WERI-Rb-1 (cell line): Measurements from ENCODE around the gene PAPOLB.
A peak's percentile ranks its signal among the peaks of the same experiment; 100 is the strongest.

ENCODE experiments used
- DNase-seq: peaks from one replicate; pipeline ENCODE4 v3.0.0-alpha.2; 2020
- H3K27ac ChIP-seq: fragments of 250-450 bp; sonication (Bioruptor Pico); 2 replicates; pipeline ENCODE4 v1.5.1; 2020; ENCODE audit warnings: mild to moderate bottlenecking, moderate library complexity
- H3K27me3 ChIP-seq: fragments of 250-450 bp; sonication (Bioruptor Pico); 2 replicates; pipeline ENCODE4 v1.5.1; 2021; ENCODE audit warnings: mild to moderate bottlenecking, low read depth, moderate library complexity; ENCODE audit not compliant: insufficient read depth, severe bottlenecking
- H3K36me3 ChIP-seq: fragments of 250-450 bp; sonication (Bioruptor Pico); 2 replicates; pipeline ENCODE4 v1.5.1; 2020; ENCODE audit warnings: mild to moderate bottlenecking, moderate library complexity
- H3K4me3 ChIP-seq: 2 replicates; pipeline ENCODE4 v1.5.1; 2011; ENCODE audit warnings: low read depth, mild to moderate bottlenecking, control low read depth, low read length
- H3K9me3 ChIP-seq: fragments of 250-450 bp; sonication (Bioruptor Pico); 2 replicates; pipeline ENCODE4 v1.5.1; 2021; ENCODE audit warnings: mild to moderate bottlenecking, moderate library complexity; ENCODE audit not compliant: severe bottlenecking
- TF ChIP-seq, protein P1 (sequence below): IDR thresholded peaks from 2 replicates; pipeline ENCODE4 v1.5.1; 2011; ENCODE audit warnings: low read depth, mild to moderate bottlenecking, control low read depth, inconsistent platforms, low read length

Gene PAPOLB

DNA sequence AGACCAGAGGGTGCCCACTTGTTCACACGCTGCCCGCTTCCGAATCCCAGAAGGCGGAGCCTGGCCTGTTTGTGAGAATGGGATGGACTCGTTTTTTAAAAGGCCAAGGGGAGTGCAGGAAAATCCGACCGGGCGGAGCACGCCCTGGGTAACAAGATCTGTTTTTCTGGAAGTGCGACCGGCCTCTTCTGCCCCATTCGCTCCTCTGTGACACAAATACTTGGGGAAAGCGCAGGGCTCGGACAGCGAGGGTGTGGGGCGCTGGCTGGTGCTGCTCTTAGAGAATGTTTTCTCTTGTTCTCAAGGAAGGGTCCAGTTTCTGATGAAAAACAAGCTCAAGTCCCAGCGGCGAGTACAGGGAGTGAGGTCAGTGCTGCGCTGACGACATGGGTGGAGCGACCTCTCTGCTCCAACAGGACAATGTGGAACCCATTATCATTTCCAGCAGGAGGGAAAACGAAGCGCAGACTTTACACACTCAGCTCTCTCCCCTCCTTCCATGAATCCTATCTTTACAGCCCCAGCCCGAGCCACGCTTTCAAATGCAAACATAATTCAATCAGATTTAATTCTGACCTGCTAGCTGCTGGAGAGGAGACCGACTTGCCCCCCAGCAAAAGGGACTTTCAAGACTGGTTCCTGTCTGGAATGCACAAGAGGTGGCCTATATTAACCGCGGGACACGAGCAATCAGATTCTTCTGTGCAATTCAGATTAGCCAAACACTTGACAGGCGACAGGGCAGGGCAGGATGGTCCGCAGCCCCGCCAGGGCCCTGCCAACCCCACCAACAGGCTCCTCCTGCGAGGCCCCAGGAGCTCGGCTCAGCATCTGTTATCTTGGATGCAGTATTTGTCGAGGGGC lies 20.6 kb upstream of the PAPOLB start:
- peak; percentile 28 for DNase-seq
- no peaks in the 10 kb centered on the region for H3K9me3 ChIP-seq
- H3K36me3 ChIP-seq, result peaks cover 16% of the 10 kb centered on the region
- H3K4me3 ChIP-seq, result peak overlapping the region; percentile 54
- no peaks in the 10 kb centered on the region for H3K27me3 ChIP-seq
- TF ChIP-seq, protein P1, sequence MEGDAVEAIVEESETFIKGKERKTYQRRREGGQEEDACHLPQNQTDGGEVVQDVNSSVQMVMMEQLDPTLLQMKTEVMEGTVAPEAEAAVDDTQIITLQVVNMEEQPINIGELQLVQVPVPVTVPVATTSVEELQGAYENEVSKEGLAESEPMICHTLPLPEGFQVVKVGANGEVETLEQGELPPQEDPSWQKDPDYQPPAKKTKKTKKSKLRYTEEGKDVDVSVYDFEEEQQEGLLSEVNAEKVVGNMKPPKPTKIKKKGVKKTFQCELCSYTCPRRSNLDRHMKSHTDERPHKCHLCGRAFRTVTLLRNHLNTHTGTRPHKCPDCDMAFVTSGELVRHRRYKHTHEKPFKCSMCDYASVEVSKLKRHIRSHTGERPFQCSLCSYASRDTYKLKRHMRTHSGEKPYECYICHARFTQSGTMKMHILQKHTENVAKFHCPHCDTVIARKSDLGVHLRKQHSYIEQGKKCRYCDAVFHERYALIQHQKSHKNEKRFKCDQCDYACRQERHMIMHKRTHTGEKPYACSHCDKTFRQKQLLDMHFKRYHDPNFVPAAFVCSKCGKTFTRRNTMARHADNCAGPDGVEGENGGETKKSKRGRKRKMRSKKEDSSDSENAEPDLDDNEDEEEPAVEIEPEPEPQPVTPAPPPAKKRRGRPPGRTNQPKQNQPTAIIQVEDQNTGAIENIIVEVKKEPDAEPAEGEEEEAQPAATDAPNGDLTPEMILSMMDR, result no peak
- peak overlapping the region; percentile 86 for H3K27ac ChIP-seq

DNA sequence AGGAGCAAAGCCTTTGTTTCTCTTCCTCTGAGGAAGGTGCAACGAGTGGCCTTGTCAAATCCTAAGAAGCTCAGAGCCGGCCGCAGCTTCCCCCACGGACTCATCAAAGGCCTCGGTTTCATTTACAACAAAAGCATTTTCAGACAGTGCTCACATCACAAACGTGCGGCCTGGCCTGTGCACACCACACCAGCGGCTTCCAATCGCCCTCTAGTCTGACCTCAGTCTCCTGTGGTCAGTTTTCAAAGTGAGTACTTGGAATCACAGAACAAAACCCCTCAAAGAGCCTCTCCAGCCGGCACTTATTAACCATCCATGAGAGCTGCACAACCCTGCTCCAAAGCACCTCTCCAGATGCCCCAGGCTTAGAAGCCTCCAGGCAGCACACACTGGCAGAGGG lies 18.4 kb upstream of the PAPOLB start:
- no peak overlapping the region for H3K4me3 ChIP-seq
- H3K36me3 ChIP-seq, result peaks cover 38% of the 10 kb centered on the region
- H3K9me3 ChIP-seq, result no peaks in the 10 kb centered on the region
- TF ChIP-seq, protein P1, result no peak
- H3K27ac ChIP-seq, result no peak overlapping the region
- no peaks in the 10 kb centered on the region for H3K27me3 ChIP-seq
- no peak for DNase-seq

DNA sequence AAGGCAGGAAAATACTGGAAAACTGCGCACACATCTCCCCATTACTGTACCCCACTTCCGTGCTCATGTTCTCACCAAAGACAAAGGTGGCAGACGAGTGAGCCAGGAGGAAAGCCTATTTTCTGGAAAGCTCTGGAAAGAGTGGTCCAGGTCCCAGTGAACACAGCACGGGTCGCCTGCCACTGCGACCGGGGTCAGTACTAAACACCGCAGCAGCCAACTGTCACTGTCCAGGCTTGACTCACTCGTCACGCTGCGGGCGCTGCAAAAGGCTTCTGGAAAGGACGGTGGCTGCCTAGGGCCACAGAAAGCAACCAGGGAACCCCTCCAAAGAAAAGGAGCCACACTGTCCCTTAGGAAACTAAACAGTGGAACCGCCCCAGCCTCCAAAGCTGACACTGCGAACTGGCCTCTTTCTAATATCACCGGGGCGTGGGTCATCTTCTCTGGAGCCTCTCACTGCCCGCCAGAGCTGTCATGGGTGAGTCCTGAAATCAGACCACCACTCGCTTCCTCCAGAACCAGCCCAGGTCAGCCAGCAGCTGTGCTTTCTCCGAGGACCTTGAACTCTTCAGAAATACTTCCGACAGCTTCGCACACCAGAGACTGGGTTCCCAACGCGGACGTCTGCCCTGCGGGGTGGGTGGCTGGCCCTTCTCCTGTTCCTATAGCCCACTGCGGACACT lies 17.7 kb upstream of the PAPOLB start:
- H3K36me3 ChIP-seq, result peaks cover 45% of the 10 kb centered on the region
- DNase-seq, result no peak
- no peaks in the 10 kb centered on the region for H3K9me3 ChIP-seq
- no peak overlapping the region for H3K27ac ChIP-seq
- TF ChIP-seq, protein P1, result no peak
- no peak overlapping the region for H3K4me3 ChIP-seq
- H3K27me3 ChIP-seq, result no peaks in the 10 kb centered on the region

DNA sequence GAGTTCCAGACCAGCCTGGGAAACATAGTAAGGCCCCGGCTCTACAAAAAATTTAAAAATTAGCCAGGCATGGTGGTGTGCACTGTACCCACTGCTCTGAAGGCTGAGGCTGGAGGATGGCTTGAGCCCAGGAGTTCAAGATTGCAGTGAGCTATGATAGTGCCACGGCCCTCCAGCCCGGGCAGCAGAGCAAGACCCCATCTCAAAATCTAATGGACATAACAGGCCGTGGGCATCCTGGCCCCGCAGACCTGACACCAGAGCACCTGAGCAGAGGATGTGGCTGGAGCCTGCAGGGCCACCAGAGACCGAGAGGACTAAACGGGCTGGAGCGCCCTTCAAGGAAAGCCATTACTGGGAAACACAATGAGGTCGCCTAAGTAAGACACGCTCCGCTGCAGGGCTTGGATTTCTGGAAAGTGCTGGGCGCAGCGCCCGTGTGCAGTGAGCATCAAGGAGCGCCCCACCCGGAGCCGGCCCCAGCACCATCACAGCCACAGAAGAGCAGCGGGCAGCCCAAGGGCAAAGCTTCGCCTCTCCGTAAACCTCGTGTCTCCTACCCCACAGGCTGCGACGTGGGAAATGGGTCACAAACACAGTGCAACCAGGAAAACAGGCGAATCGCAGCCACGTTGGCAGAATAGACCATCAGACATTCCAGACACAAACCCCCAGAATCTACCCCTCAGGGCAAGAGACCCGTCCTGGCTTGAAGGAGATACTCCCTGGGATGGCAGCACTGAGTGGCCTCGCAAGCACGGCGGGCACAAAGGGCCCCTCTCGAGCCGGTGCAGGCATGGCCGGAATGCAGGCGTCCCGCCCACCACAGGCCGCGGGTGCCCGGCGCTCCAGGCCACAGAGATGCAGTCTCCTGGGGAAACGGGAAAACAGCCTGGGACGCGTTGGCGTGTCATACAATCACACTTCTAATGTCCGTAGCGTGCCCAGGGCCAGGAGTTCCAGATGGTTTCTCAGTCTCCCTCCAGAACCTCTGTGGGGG lies 16.8 kb upstream of the PAPOLB start:
- DNase-seq, result no peak
- H3K27me3 ChIP-seq, result no peaks in the 10 kb centered on the region
- no peak overlapping the region for H3K4me3 ChIP-seq
- H3K36me3 ChIP-seq, result peaks cover 47% of the 10 kb centered on the region
- no peaks in the 10 kb centered on the region for H3K9me3 ChIP-seq
- TF ChIP-seq, protein P1, result no peak
- no peak overlapping the region for H3K27ac ChIP-seq

DNA sequence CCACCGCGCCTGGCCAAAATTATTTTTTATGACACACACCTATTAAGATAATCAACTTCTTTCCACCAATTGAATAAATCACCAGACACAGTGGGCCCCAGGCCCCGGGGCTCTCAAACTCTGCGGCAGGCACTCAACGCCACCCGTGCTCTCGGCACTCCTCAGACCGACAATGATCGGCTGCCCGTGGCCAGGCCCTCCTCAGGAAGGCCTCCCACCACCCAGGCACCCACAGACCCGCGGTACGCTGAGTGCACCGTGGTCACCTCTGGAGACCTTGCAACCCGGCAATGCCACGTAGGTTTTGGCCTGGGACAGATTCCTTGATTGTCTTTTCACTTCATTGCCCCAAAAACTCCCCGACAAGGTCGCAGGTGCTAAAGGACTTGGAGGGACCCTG lies 14.8 kb upstream of the PAPOLB start:
- H3K36me3 ChIP-seq, result peaks cover 53% of the 10 kb centered on the region
- H3K27ac ChIP-seq, result no peak overlapping the region
- H3K9me3 ChIP-seq, result no peaks in the 10 kb centered on the region
- DNase-seq, result no peak
- no peaks in the 10 kb centered on the region for H3K27me3 ChIP-seq
- TF ChIP-seq, protein P1, result no peak
- no peak overlapping the region for H3K4me3 ChIP-seq
